ENCODE data around the gene NELFA. TPM values are rescaled to one million over a fixed set of nuclear protein-coding genes. Genes with fewer than 3 reads are reported as not detected.

NELFA gene
- total RNA-seq, 4 donors from 2014 or later: 2.4 to 38.8 (median 18.8) TPM

DNA sequence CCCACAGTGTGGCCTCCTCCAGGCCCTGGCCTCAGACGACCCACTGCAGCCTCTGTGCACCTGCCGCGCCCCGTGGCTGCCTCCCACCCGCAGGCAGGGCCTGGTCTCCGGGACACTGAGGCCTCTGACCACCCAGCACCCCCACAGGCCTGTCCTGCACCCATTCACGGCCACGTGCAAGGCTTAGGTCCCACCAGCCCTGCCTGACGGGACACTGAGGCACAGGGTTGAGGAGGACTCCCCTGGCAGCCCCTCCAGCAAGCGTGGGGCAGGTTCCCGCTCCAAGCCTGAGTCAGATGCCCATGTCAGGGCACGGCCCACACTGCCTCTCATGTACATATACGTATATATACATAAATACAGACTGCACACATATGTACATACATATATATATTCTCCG is 23.5 kb downstream of the NELFA start:
- TF ChIP-seq, protein P1, sequence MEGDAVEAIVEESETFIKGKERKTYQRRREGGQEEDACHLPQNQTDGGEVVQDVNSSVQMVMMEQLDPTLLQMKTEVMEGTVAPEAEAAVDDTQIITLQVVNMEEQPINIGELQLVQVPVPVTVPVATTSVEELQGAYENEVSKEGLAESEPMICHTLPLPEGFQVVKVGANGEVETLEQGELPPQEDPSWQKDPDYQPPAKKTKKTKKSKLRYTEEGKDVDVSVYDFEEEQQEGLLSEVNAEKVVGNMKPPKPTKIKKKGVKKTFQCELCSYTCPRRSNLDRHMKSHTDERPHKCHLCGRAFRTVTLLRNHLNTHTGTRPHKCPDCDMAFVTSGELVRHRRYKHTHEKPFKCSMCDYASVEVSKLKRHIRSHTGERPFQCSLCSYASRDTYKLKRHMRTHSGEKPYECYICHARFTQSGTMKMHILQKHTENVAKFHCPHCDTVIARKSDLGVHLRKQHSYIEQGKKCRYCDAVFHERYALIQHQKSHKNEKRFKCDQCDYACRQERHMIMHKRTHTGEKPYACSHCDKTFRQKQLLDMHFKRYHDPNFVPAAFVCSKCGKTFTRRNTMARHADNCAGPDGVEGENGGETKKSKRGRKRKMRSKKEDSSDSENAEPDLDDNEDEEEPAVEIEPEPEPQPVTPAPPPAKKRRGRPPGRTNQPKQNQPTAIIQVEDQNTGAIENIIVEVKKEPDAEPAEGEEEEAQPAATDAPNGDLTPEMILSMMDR (IDR thresholded peaks at IDR 0.05): no peak
- no peak for TF ChIP-seq POLR2A (IDR thresholded peaks at IDR 0.05)
- Histone ChIP-seq H3K27ac (no peak overlapping the region), H3K27me3 (no peaks in the 10 kb centered on the region), H3K36me3 (no peaks in the 10 kb centered on the region), H3K4me3 (no peak overlapping the region), H3K4me1 (no peaks in the 10 kb centered on the region), H3K9me3 (no peaks in the 10 kb centered on the region)
- intact Hi-C loops (cut with DNase I; ENCODE audit: low total_unique reads): no loop called here
- no peak for DNase-seq

DNA sequence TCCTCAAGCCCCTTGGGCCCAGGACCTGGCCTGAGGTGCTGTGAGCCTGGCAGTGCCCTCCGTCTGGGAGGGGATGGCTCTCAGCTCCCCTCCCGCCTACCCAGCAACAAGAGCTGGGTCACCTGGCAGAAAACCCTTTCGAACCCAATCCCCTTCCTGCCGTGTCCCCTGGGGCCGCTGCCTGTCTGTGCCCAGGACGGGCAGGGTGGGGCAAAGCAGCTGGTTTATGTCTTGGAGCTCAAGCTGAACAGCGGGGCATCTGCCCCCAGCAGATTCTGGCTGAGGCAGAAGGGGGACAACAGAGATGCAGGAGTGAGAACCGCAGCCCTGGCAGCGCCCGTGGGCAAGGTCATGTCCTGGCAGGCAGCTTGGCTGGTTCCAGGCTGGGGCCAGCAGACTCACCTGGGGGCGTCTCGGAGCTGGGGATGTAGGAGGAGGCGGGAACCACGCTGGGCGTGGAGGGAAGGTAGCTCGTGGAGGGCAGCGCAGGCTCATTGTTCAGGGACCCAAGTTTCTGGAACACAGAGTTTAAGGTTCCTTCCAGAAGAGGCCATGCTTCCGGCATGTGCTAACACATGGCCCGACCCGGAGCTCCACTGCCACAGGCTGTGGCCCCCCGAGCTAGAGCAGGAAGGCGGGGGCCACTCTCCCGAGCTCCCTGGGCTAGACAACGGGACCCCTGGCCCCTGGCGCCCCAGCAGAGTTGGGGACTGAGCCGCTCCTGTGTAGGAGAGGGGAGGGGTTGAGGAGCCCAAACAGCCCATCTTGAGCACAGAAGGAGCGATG is 24.2 kb downstream of the NELFA start:
- intact Hi-C loops (cut with DNase I; ENCODE audit: low total_unique reads): no loop called here
- Histone ChIP-seq H3K27me3 (no peaks in the 10 kb centered on the region), H3K36me3 (no peaks in the 10 kb centered on the region), H3K9me3 (no peaks in the 10 kb centered on the region), H3K4me1 (no peaks in the 10 kb centered on the region), H3K4me3 (no peak overlapping the region), H3K27ac (no peak overlapping the region)
- no peak for DNase-seq
- no peak for TF ChIP-seq POLR2A (IDR thresholded peaks at IDR 0.05)
- TF ChIP-seq, protein P1 (IDR thresholded peaks at IDR 0.05): no peak

DNA sequence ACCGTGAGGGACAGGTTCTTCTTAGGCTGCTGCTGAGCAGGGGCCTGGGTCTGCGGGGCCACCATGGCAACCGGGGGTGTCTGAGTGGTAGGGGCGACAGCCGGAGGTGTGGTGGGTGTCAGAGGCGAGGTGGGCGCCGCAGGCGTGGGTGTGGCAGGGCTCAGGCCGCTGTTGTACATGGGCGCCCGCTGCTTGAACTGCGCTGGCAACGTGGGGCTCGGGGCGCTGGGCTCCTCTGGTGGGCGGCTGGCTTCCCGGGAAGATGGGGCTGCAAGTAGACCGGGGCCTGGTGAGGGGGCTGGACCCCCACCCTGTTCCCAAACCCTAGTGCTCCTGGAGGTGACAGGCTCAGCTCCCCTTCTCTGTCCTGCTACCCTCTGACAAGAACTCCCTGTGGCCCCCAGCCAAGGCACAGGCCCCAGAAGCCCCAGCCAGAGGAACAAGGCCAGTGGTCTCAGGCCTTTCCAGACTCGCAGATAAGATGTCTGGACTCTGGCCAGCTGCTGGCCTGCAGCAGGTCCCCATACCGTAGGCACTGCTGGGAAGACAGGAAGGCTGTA is 24.8 kb downstream of the NELFA start:
- DNase-seq: no peak

DNA sequence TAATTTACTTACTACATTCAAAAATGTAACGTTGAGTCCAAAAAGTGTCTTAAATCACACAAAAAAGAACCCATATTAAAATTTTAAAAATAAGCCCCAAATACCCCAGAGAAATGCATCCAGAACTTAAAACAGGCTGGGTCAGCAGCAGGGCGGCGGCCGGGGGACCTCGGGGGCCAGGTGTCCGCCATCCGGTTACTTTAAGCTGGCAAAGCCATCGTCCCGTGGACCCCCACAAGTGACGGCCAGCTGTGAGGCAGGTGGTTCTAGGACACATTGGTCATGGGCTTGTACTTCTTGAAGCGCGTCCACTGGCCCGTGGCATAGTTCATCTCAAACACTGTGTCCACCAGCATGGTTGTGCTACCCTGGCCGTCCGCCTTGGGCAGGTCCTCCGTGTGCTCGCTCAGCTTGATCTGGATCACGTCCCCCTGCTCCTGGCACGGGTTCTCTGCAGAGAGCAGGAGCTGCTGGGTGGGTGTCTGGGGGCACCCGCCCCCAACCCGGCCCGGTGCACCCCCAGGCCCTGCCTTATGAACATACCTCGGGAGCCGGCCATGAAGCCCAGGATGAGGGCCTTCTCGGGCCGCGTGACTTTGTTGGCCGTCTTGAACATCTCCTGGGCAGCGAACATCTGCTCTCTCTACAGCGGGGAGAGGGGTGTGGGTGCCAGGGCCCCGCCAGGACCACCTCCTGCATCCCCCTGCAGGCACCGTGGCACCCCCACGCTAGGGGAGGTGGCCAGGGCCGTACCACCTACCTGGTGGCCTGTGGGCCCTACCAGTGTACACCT is 25.5 kb downstream of the NELFA start:
- DNase-seq: no peak
- Histone ChIP-seq H3K4me3 (no peak overlapping the region), H3K27me3 (no peaks in the 10 kb centered on the region), H3K9me3 (no peaks in the 10 kb centered on the region), H3K4me1 (no peaks in the 10 kb centered on the region), H3K27ac (no peak overlapping the region), H3K36me3 (no peaks in the 10 kb centered on the region)
- intact Hi-C loops (cut with DNase I; ENCODE audit: low total_unique reads): no loop called here
- TF ChIP-seq, protein P1 (IDR thresholded peaks at IDR 0.05): no peak
- TF ChIP-seq POLR2A (IDR thresholded peaks at IDR 0.05): no peak

More for the DNA sequence above, 24.8 kb downstream of the NELFA start:
- H3K27ac ChIP-seq: no peak overlapping the region
- H3K4me3 ChIP-seq: no peak overlapping the region
- no peaks in the 10 kb centered on the region for H3K4me1 ChIP-seq
- H3K27me3 ChIP-seq: no peaks in the 10 kb centered on the region
- H3K36me3 ChIP-seq: no peaks in the 10 kb centered on the region
- TF ChIP-seq POLR2A (IDR thresholded peaks at IDR 0.05): no peak
- TF ChIP-seq, protein P1 (IDR thresholded peaks at IDR 0.05): no peak
- intact Hi-C loops (cut with DNase I; ENCODE audit: low total_unique reads): no loop called here
- H3K9me3 ChIP-seq: no peaks in the 10 kb centered on the region
